ENCODE measurements around the gene OLA1. TPM values are rescaled to one million over a fixed set of nuclear protein-coding genes. Genes with fewer than 3 reads are reported as not detected.

The OLA1 gene
- total and polyA plus RNA-seq, 2 experiments from 2014 or later: 94.0 to 150 TPM

- Histone ChIP-seq H3K27ac (no peak overlapping the region), H3K36me3 (no peaks in the 10 kb centered on the region), H3K27me3 (no peaks in the 10 kb centered on the region), H3K4me1 (ENCODE audit: low read depth) (no peaks in the 10 kb centered on the region), H3K4me3 (no peak overlapping the region), H3K9me3 (ENCODE audit: low read depth) (no peaks in the 10 kb centered on the region)
- no peak for TF ChIP-seq CTCF (IDR thresholded peaks at IDR 0.05; ENCODE audit: low read depth, low read length)
- DNase-seq (ENCODE audit: low read depth in 1 of 2, low spot score in 1 of 2): peak in 1 of 2 donors; percentile 53
Observed at GRCh38 chr2:174117951-174118930, 130.1 kb downstream of the OLA1 start.

GRCh38 chr2:174112073-174112472 is 136.3 kb downstream of the OLA1 start:
- no peaks in the 10 kb centered on the region for H3K9me3 ChIP-seq (ENCODE audit: low read depth)
- no peaks in the 10 kb centered on the region for H3K36me3 ChIP-seq
- H3K27me3 ChIP-seq: no peaks in the 10 kb centered on the region
- no peak overlapping the region for H3K27ac ChIP-seq
- no peak overlapping the region for H3K4me3 ChIP-seq
- no peaks in the 10 kb centered on the region for H3K4me1 ChIP-seq (ENCODE audit: low read depth)
- DNase-seq (ENCODE audit: low read depth in 1 of 2, low spot score in 1 of 2): no peak
- no peak for TF ChIP-seq CTCF (IDR thresholded peaks at IDR 0.05; ENCODE audit: low read depth, low read length)

GRCh38 chr2:174108579-174108978 is 139.8 kb downstream of the OLA1 start:
- no peak for DNase-seq (ENCODE audit: low read depth in 1 of 2, low spot score in 1 of 2)
- Histone ChIP-seq H3K36me3 (no peaks in the 10 kb centered on the region), H3K4me3 (no peak overlapping the region), H3K27ac (no peak overlapping the region), H3K27me3 (no peaks in the 10 kb centered on the region), H3K4me1 (ENCODE audit: low read depth) (no peaks in the 10 kb centered on the region), H3K9me3 (ENCODE audit: low read depth) (no peaks in the 10 kb centered on the region)
- no peak for TF ChIP-seq CTCF (IDR thresholded peaks at IDR 0.05; ENCODE audit: low read depth, low read length)

GRCh38 chr2:174106736-174107135 is 141.6 kb downstream of the OLA1 start:
- no peaks in the 10 kb centered on the region for H3K27me3 ChIP-seq
- no peaks in the 10 kb centered on the region for H3K36me3 ChIP-seq
- no peaks in the 10 kb centered on the region for H3K9me3 ChIP-seq (ENCODE audit: low read depth)
- DNase-seq (ENCODE audit: low read depth in 1 of 2, low spot score in 1 of 2): no peak
- H3K4me1 ChIP-seq (ENCODE audit: low read depth): no peaks in the 10 kb centered on the region
- no peak overlapping the region for H3K27ac ChIP-seq
- H3K4me3 ChIP-seq: no peak overlapping the region
- no peak for TF ChIP-seq CTCF (IDR thresholded peaks at IDR 0.05; ENCODE audit: low read depth, low read length)

GRCh38 chr2:174094542-174094941 is 153.8 kb downstream of the OLA1 start:
- Histone ChIP-seq H3K27me3 (no peaks in the 10 kb centered on the region), H3K27ac (no peak overlapping the region), H3K4me3 (no peak overlapping the region), H3K36me3 (no peaks in the 10 kb centered on the region), H3K4me1 (ENCODE audit: low read depth) (no peaks in the 10 kb centered on the region), H3K9me3 (ENCODE audit: low read depth) (no peaks in the 10 kb centered on the region)
- TF ChIP-seq CTCF (IDR thresholded peaks at IDR 0.05; ENCODE audit: low read depth, low read length): no peak
- DNase-seq (ENCODE audit: low read depth in 1 of 2, low spot score in 1 of 2): no peak

All from cardiac muscle cell (in vitro differentiated cells and primary cell).